B cell (primary cell): ENCODE results near the gene SEC63. TPM values are rescaled to one million over a fixed set of nuclear protein-coding genes. Genes with fewer than 3 reads are reported as not detected.

Experiments used
- ATAC-seq: fragments of 200-7000 bp; cut with Tn5 transposase; one replicate; pipeline ENCODE4 v1.10.0; 2021; ENCODE audit warnings: low read depth, mild to moderate bottlenecking, moderate number of reproducible peaks, moderate library complexity
- CTCF ChIA-PET: fragments of 350-600 bp; sonication (Branson Sonifier 250); formaldehyde crosslinking; loops from one replicate; lab custom pipeline; 2021; ENCODE audit warnings: antibody characterized with exemption, inconsistent platforms; lab: Charles Lee
- POLR2A ChIA-PET: fragments of 350-600 bp; sonication (Branson Sonifier 250); formaldehyde crosslinking; loops from one replicate; lab custom pipeline; 2021; ENCODE audit warnings: antibody characterized with exemption; lab: Charles Lee
- DNase-seq: peaks from one replicate; pipeline ENCODE4 v3.0.0; 2013
- H2AFZ ChIP-seq: 2 replicates; pipeline ENCODE4 v1.6.1; 2012; ENCODE audit warnings: mild to moderate bottlenecking, low read depth, low read length; ENCODE audit not compliant: insufficient read depth, poor library complexity, severe bottlenecking
- H3K27ac ChIP-seq, 2 donors: 1 replicate in 1 of 2; 2 replicates in 1 of 2; pipeline ENCODE4 v1.5.1; 2012 to 2013; ENCODE audit warnings: low read length in 2 of 2, mild to moderate bottlenecking in 2 of 2, moderate library complexity in 1 of 2
- H3K27me3 ChIP-seq, 4 experiments: fragments of 200-600 bp in 1 of 4; sonication (generic) in 1 of 4; replicated peaks in 1 of 4; 1 replicate in 2 of 4; 2 replicates in 2 of 4; pipeline versions ENCODE4 v1.6.1 to v1.7.0; 2013 to 2016; ENCODE audit warnings: low read length in 3 of 4, mild to moderate bottlenecking in 2 of 4, mixed read lengths in 1 of 4, moderate library complexity in 1 of 4; ENCODE audit not compliant: insufficient read depth in 4 of 4, control insufficient read depth in 3 of 4; ENCODE audit errors: control extremely low read depth in 1 of 4
- H3K36me3 ChIP-seq, 2 experiments: replicated peaks in 1 of 2; 1 replicate in 1 of 2; 2 replicates in 1 of 2; pipeline versions ENCODE4 v1.6.1 to v1.7.1; 2013; ENCODE audit warnings: low read length in 1 of 2; ENCODE audit not compliant: insufficient read depth in 2 of 2, control insufficient read depth in 1 of 2; ENCODE audit errors: control extremely low read depth in 1 of 2, extremely low read depth in 1 of 2
- H3K4me1 ChIP-seq, 2 donors: fragments of 200-600 bp in 1 of 2; sonication (generic) in 1 of 2; 1 replicate in 1 of 2; 2 replicates in 1 of 2; pipeline versions ENCODE4 v1.5.1 to v1.6.1; 2013 to 2017; ENCODE audit warnings: low read length in 2 of 2; ENCODE audit not compliant: control insufficient read depth in 2 of 2, insufficient read depth in 2 of 2
- H3K4me2 ChIP-seq: replicated peaks from 2 replicates; pipeline ENCODE3; 2012; ENCODE audit warnings: mild to moderate bottlenecking, low read depth, low read length; ENCODE audit not compliant: poor library complexity, severe bottlenecking
- H3K4me3 ChIP-seq, 5 experiments: fragments of 200-600 bp in 1 of 5; sonication (generic) in 1 of 5; 1 replicate in 3 of 5; 2 replicates in 2 of 5; pipeline versions ENCODE4 v1.5.1 to v1.7.0; 2011 to 2016; ENCODE audit warnings: low read length in 4 of 5, mild to moderate bottlenecking in 4 of 5, low read depth in 2 of 5, control low read depth in 1 of 5, moderate library complexity in 1 of 5; ENCODE audit not compliant: insufficient read depth in 1 of 5; ENCODE audit errors: control extremely low read depth in 1 of 5, extremely low read depth in 1 of 5
- H3K79me2 ChIP-seq: fragments of 200-600 bp; sonication (generic); one replicate; pipeline ENCODE4 v1.6.0; 2016; ENCODE audit warnings: low read length; ENCODE audit not compliant: control insufficient read depth, insufficient read depth
- H3K9ac ChIP-seq: fragments of 200-600 bp; sonication (generic); 2 replicates; pipeline ENCODE4 v1.6.1; 2017; ENCODE audit warnings: mild to moderate bottlenecking, low read length, moderate library complexity
- H3K9me3 ChIP-seq, 3 donors: one replicate each; pipeline versions ENCODE4 v1.6.1 to v1.7.1; 2013; ENCODE audit warnings: low read length in 2 of 3; ENCODE audit not compliant: control insufficient read depth in 2 of 3, insufficient read depth in 1 of 3; ENCODE audit errors: control extremely low read depth in 1 of 3
- H4K20me1 ChIP-seq: 2 replicates; pipeline ENCODE4 v1.6.0; 2012; ENCODE audit warnings: mild to moderate bottlenecking, low read length; ENCODE audit not compliant: insufficient read depth, control insufficient read depth, poor library complexity, severe bottlenecking
- H3K27ac Mint-ChIP-seq: one replicate; pipeline ENCODE4 v1.8.0; 2021; ENCODE audit warnings: mixed read lengths
- H3K27me3 Mint-ChIP-seq: one replicate; pipeline ENCODE4 v1.8.0; 2021; ENCODE audit warnings: mixed read lengths
- H3K4me1 Mint-ChIP-seq: one replicate; pipeline ENCODE4 v1.8.0; 2021; ENCODE audit warnings: mixed read lengths
- H3K4me3 Mint-ChIP-seq: one replicate; pipeline ENCODE4 v1.8.0; 2021; ENCODE audit warnings: mixed read lengths
- H3K9me3 Mint-ChIP-seq: one replicate; pipeline ENCODE4 v1.8.0; 2022; ENCODE audit warnings: mixed read lengths; ENCODE audit not compliant: insufficient read depth
- CTCF ChIP-seq: fragments of 200-600 bp; IDR thresholded peaks from one replicate; pipeline ENCODE4 v1.8.0; 2022; ENCODE audit warnings: antibody characterized with exemption, mild to moderate bottlenecking
- EZH2 ChIP-seq: IDR thresholded peaks from 2 replicates; pipeline ENCODE4 v1.6.1; 2012; ENCODE audit warnings: borderline replicate concordance, low read depth, mild to moderate bottlenecking, moderate library complexity, low read length; ENCODE audit not compliant: insufficient read depth, poor library complexity, severe bottlenecking
- WGBS: methylation state at CpG from one replicate; pipeline ENCODE4 v1.1.5; 2013; ENCODE audit warnings: missing lambda C conversion rate; ENCODE audit not compliant: insufficient coverage; 5-methylcytosine and 5-hydroxymethylcytosine counted together
- intact Hi-C: fragments of 100-400 bp; cut with micrococcal nuclease; formaldehyde crosslinking; loops from one replicate; pipeline ENCODE4 v1.10.0; 2022
- polyA minus RNA-seq: library from RNA; depleted of rRNA, polyadenylated mRNA; stranded (reverse); fragments of >200 nt; gene quantifications from 2 replicates; pipeline ENCODE4 v1.2.3, GENCODE V29; 2012
- polyA plus RNA-seq: library from polyadenylated mRNA; depleted of rRNA; stranded (reverse); fragments of >200 nt; gene quantifications from 2 replicates; pipeline ENCODE4 v1.2.3, GENCODE V29; 2012
- total RNA-seq, 2 donors: library from RNA; stranded (reverse); fragments of 120-200 nt in 1 of 2; gene quantifications; 1 replicate in 1 of 2; 2 replicates in 1 of 2; pipeline versions ENCODE4 v1.2.3 to v1.2.4, GENCODE V29; 2013 to 2022

SEC63 gene
- total RNA-seq (74.2 and 79.5 TPM in 2 replicates), polyA plus RNA-seq (12.5 and 27.3 TPM in 2 replicates), polyA minus RNA-seq (7.4 and 20.6 TPM in 2 replicates)
- 21.9 TPM for total RNA-seq (2013)

GRCh38 chr6:107957909-107958688, at the start of gene SEC63:
TSS of gene SEC63 (minus strand) at chr6:107958208. CDS start at chr6:107958009, 199 bp downstream.
- Histone ChIP-seq H3K27ac (peak within 1 kb of the TSS; percentile 60 to 73), H3K9ac (peak within 1 kb of the TSS; percentile 75), H4K20me1 (peaks cover 24% of the 10 kb centered on the region), H2AFZ (peak within 1 kb of the TSS; percentile 82), H3K36me3 (peaks cover 0 to 4% of the 10 kb centered on the region in 2 experiments), H3K4me3 (peak within 1 kb of the TSS; percentile 71 to 96 (median 77)), H3K4me1 (peaks cover 12 to 21% of the 10 kb centered on the region in 2 donors), H3K79me2 (peaks cover 41% of the 10 kb centered on the region), H3K27me3 (no peaks in the 10 kb centered on the region), H3K9me3 (no peaks in the 10 kb centered on the region), H3K4me2 (peak within 1 kb of the TSS; percentile 98)
- WGBS, result under 1% methylated on average over 65 of the region's 69 CpGs
- DNase-seq (peak; percentile 96), ATAC-seq (peak; percentile 97)
- intact Hi-C loops, result loop anchor here (1.0 to 10.0 kb wide), 9 partner anchors 61 to 1631 kb away; partner anchors contain the start of genes ATG5, CD164, CEP57L1 and OSTM1
- H3K4me3 Mint-ChIP-seq, result peak within 1 kb of the TSS; percentile 94
- peaks cover 2% of the 10 kb centered on the region for H3K9me3 Mint-ChIP-seq
- H3K27me3 Mint-ChIP-seq, result no peaks in the 10 kb centered on the region
- peaks cover 27% of the 10 kb centered on the region for H3K4me1 Mint-ChIP-seq
- POLR2A ChIA-PET, result interaction anchor here (0.6 kb wide), 1 partner anchor 176 kb away, joined by 3 read pairs; no protein-coding TSS in a partner anchor
- CTCF ChIA-PET, result interaction anchor here (1.0 to 1.6 kb wide), 3 partner anchors 8 to 110 kb away, joined by 3 to 6 read pairs (median 4); no protein-coding TSS in a partner anchor
- TF ChIP-seq EZH2 (no peak), CTCF (no peak)
- peak within 1 kb of the TSS; percentile 94 for H3K27ac Mint-ChIP-seq

GRCh38 chr6:108005961-108006360, 48.0 kb upstream of the SEC63 start:
- no peak for ATAC-seq
- ChIA-PET POLR2A (interaction anchor here (0.7 kb wide), 1 partner anchor 137 kb away, joined by 4 read pairs; no protein-coding TSS in a partner anchor), CTCF (no interaction called here)
- Histone ChIP-seq H3K27ac (no peak overlapping the region), H3K27me3 (peaks cover 0 to 3% (median 0%) of the 10 kb centered on the region in 4 experiments), H3K4me1 (no peaks in the 10 kb centered on the region), H3K4me3 (no peak overlapping the region), H3K4me2 (no peak overlapping the region), H3K79me2 (no peaks in the 10 kb centered on the region), H3K36me3 (no peaks in the 10 kb centered on the region), H2AFZ (no peak overlapping the region), H3K9me3 (peaks cover 0 to 12% (median 6%) of the 10 kb centered on the region in 3 donors), H3K9ac (no peak overlapping the region), H4K20me1 (no peaks in the 10 kb centered on the region)
- no peak overlapping the region for H3K4me3 Mint-ChIP-seq
- H3K9me3 Mint-ChIP-seq, result peaks cover 2% of the 10 kb centered on the region
- no peaks in the 10 kb centered on the region for H3K27me3 Mint-ChIP-seq
- no peak overlapping the region for H3K27ac Mint-ChIP-seq
- no peak for DNase-seq
- no CpG with 5 or more reads among the region's 3 CpGs for WGBS
- TF ChIP-seq EZH2 (no peak), CTCF (no peak)
- intact Hi-C loops, result no loop called here
- peaks cover 3% of the 10 kb centered on the region for H3K4me1 Mint-ChIP-seq
